Calu3 (cell line): Measurements from ENCODE around the gene COL15A1. TPM values are rescaled to one million over a fixed set of nuclear protein-coding genes. Genes with fewer than 3 reads are reported as not detected.

Source experiments
- BruUV-seq: library from RNA; stranded (reverse); fragments of 400-500 nt; replicated peaks from 2 replicates; lab custom pipeline; 2021; lab: Mats Ljungman, UMichigan
- CTCF ChIA-PET: fragments of 300-600 bp; sonication (Branson Sonifier 250); formaldehyde crosslinking; loops from one replicate; lab custom pipeline; 2022; ENCODE audit warnings: antibody characterized with exemption; lab: Charles Lee
- DNase-seq: peaks from one replicate; pipeline ENCODE4 v3.0.0; 2022
- H3K27ac Mint-ChIP-seq: one replicate; pipeline ENCODE4 v1.8.0; 2022; ENCODE audit warnings: mixed read lengths; ENCODE audit not compliant: unreplicated experiment
- H3K27me3 Mint-ChIP-seq: one replicate; pipeline ENCODE4 v1.8.0; 2022; ENCODE audit warnings: mixed read lengths; ENCODE audit not compliant: unreplicated experiment
- H3K36me3 Mint-ChIP-seq: one replicate; pipeline ENCODE4 v1.8.0; 2022; ENCODE audit warnings: mild to moderate bottlenecking, moderate library complexity, mixed read lengths; ENCODE audit not compliant: insufficient read depth, unreplicated experiment
- H3K4me1 Mint-ChIP-seq: one replicate; pipeline ENCODE4 v1.8.0; 2022; ENCODE audit warnings: mild to moderate bottlenecking, low read depth, mixed read lengths; ENCODE audit not compliant: unreplicated experiment
- H3K4me3 Mint-ChIP-seq: one replicate; pipeline ENCODE4 v1.8.0; 2022; ENCODE audit warnings: mild to moderate bottlenecking, low read depth, moderate library complexity, mixed read lengths; ENCODE audit not compliant: unreplicated experiment
- H3K9me3 Mint-ChIP-seq: one replicate; pipeline ENCODE4 v1.8.0; 2022; ENCODE audit warnings: low read depth, mixed read lengths; ENCODE audit not compliant: unreplicated experiment
- intact Hi-C: fragments of 100-400 bp; cut with micrococcal nuclease; formaldehyde crosslinking; loops from one replicate; pipeline ENCODE4 v1.10.0; 2022; ENCODE audit not compliant: unreplicated experiment
- total RNA-seq: library from RNA; stranded (reverse); gene quantifications from 2 replicates; pipeline ENCODE4 v1.2.3, GENCODE V29; 2022
- TF ChIP-seq, protein P1 (sequence below): fragments of 200-600 bp; IDR thresholded peaks from one replicate; pipeline ENCODE4 v1.8.0; 2022; ENCODE audit warnings: antibody characterized with exemption; ENCODE audit not compliant: unreplicated experiment

The COL15A1 gene
- total RNA-seq, 1 experiment from 2014 or later = not detected

GRCh38 chr9:98940276-98940675, 3.4 kb upstream of the COL15A1 start:
- CTCF ChIA-PET = no interaction called here
- H3K36me3 Mint-ChIP-seq = no peaks in the 10 kb centered on the region
- H3K27me3 Mint-ChIP-seq = peaks cover 95% of the 10 kb centered on the region
- no TSS peak for BruUV-seq
- TF ChIP-seq, protein P1, sequence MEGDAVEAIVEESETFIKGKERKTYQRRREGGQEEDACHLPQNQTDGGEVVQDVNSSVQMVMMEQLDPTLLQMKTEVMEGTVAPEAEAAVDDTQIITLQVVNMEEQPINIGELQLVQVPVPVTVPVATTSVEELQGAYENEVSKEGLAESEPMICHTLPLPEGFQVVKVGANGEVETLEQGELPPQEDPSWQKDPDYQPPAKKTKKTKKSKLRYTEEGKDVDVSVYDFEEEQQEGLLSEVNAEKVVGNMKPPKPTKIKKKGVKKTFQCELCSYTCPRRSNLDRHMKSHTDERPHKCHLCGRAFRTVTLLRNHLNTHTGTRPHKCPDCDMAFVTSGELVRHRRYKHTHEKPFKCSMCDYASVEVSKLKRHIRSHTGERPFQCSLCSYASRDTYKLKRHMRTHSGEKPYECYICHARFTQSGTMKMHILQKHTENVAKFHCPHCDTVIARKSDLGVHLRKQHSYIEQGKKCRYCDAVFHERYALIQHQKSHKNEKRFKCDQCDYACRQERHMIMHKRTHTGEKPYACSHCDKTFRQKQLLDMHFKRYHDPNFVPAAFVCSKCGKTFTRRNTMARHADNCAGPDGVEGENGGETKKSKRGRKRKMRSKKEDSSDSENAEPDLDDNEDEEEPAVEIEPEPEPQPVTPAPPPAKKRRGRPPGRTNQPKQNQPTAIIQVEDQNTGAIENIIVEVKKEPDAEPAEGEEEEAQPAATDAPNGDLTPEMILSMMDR = no peak
- no peak overlapping the region for H3K4me3 Mint-ChIP-seq
- DNase-seq = no peak
- no peaks in the 10 kb centered on the region for H3K9me3 Mint-ChIP-seq
- H3K27ac Mint-ChIP-seq = no peak overlapping the region
- H3K4me1 Mint-ChIP-seq = no peaks in the 10 kb centered on the region
- intact Hi-C loops = no loop called here

DNA sequence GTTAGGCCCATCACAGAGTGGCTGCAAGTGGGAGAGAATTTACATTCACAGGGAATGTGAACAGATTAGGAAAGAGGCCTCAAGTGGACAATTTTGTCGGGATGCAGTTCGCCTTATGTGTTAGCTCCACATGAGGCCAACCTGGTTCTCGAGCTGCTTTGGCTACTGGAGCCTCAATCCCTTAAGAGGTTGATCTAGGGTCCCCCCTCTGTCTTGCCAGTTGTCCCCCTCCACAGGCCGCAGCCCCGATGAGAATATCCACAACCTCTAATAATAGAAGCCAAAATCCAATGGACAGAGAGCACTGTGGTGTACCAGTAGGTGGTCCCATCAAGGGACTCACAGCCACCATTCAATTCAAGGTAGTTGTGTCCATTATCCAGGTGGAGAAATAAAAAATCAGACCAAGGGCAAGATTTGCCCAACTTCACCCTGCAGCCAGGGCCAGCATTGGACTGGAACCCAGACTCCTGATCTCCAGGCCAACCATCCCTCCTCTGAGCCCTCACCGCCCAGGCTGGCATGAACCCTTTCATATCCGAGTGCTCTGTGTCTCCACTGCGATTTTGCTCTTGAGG, 1.7 kb upstream of the COL15A1 start:
- no peaks in the 10 kb centered on the region for H3K4me1 Mint-ChIP-seq
- CTCF ChIA-PET = no interaction called here
- no peak overlapping the region for H3K27ac Mint-ChIP-seq
- no TSS peak for BruUV-seq
- no peak for DNase-seq
- no peak overlapping the region for H3K4me3 Mint-ChIP-seq
- H3K27me3 Mint-ChIP-seq = peaks cover 80% of the 10 kb centered on the region
- no peaks in the 10 kb centered on the region for H3K36me3 Mint-ChIP-seq
- TF ChIP-seq, protein P1 = no peak
- intact Hi-C loops = no loop called here
- no peaks in the 10 kb centered on the region for H3K9me3 Mint-ChIP-seq

DNA sequence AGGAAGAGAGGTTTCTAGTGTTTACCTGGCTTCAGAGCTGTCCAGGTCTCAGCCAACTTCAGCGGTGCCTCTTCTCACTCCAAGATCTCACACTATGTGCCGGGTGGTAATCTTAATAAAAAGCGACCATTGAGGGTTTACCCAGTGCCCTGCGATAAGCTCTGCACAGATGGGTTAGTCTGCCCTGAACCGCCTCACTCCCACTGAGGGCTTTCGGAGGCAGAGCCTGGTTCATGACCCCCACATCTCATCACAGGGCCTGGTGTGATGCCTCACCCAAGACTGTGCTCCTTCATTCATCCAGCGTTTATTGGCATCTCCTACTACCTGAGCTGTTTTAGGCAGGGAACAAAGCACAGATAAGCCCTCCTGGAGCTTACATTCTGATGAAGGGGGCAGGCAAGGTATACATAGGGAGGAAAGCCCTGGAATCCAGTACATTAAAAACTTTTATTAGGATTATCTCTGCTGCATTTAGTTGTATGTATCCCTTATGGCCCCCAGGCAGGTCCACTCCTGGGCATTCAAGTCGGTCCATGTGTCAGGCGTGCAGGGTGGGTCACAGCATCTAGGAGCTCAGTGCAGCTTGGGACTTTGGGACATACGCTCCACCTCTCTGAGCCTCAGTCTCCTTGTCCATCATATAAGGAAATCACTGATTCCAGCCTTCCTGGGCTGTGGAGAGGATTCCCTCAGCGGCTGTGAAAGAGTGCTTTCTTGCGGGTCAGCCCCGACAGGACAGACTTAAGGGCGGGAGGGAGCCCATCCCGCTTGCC, 613 bp upstream of the COL15A1 start:
- TF ChIP-seq, protein P1 = no peak
- no TSS peak for BruUV-seq
- no peaks in the 10 kb centered on the region for H3K4me1 Mint-ChIP-seq
- no peak overlapping the region for H3K27ac Mint-ChIP-seq
- CTCF ChIA-PET = no interaction called here
- H3K27me3 Mint-ChIP-seq = peaks cover 69% of the 10 kb centered on the region
- no peak for DNase-seq
- H3K4me3 Mint-ChIP-seq = peak overlapping the region; percentile 61
- intact Hi-C loops = no loop called here
- H3K36me3 Mint-ChIP-seq = no peaks in the 10 kb centered on the region
- H3K9me3 Mint-ChIP-seq = no peaks in the 10 kb centered on the region

- no peaks in the 10 kb centered on the region for H3K9me3 Mint-ChIP-seq
- peak; percentile 6 for DNase-seq
- H3K27me3 Mint-ChIP-seq = peaks cover 63% of the 10 kb centered on the region
- no peaks in the 10 kb centered on the region for H3K4me1 Mint-ChIP-seq
- TF ChIP-seq, protein P1 = no peak
- intact Hi-C loops = no loop called here
- peak overlapping the region; percentile 61 for H3K4me3 Mint-ChIP-seq
- BruUV-seq = no TSS peak
- CTCF ChIA-PET = no interaction called here
- H3K27ac Mint-ChIP-seq = no peak overlapping the region
- no peaks in the 10 kb centered on the region for H3K36me3 Mint-ChIP-seq
Observed at GRCh38 chr9:98944057-98944733, 488 bp downstream of the COL15A1 start.
